CD4-positive, alpha-beta T cell treated with Interleukin-4 for 1 hour (primary cell): ENCODE results near the gene SPATA9.
A peak's percentile ranks its signal among the peaks of the same experiment; 100 is the strongest.
"Not testable (repeated sequence)": the region's sequence is repeated elsewhere in the genome, so short reads cannot be mapped to it uniquely, and the experiment has no call there.

Experiments
- DNase-seq, 2 donors: peaks; one replicate each; pipeline ENCODE4 v3.0.0-alpha.2; 2020 to 2022

SPATA9 gene

GRCh38 chr5:95641741-95642220 is 41.0 kb downstream of the SPATA9 start:
- no peak for DNase-seq

- no peak for DNase-seq
Observed at GRCh38 chr5:95638632-95639031, 44.2 kb downstream of the SPATA9 start.

DNA sequence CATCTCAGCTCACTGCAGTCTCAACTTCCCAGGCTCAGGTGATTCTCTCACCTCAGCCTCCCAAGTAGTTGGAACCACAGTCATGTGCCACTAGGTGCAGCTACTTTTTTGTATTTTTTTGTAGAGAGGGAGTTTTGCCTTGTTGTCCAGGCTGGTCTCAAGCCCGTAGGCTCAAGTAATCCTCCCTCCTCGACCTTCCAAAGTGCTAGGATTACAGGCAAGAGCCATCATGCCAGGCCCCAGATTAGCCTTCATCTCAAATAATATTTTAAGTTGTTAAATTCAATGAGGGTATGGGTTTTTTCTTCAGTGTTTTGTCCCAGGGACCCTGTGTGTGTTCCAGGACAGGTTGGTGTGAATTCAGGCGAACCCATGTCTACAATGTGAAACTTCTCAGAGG is 48.7 kb downstream of the SPATA9 start:
- no peak for DNase-seq

- no peak for DNase-seq
Observed at GRCh38 chr5:95633671-95634070, 49.1 kb downstream of the SPATA9 start.

GRCh38 chr5:95632942-95633341 is 49.8 kb downstream of the SPATA9 start:
- not testable (repeated sequence) for DNase-seq

DNA sequence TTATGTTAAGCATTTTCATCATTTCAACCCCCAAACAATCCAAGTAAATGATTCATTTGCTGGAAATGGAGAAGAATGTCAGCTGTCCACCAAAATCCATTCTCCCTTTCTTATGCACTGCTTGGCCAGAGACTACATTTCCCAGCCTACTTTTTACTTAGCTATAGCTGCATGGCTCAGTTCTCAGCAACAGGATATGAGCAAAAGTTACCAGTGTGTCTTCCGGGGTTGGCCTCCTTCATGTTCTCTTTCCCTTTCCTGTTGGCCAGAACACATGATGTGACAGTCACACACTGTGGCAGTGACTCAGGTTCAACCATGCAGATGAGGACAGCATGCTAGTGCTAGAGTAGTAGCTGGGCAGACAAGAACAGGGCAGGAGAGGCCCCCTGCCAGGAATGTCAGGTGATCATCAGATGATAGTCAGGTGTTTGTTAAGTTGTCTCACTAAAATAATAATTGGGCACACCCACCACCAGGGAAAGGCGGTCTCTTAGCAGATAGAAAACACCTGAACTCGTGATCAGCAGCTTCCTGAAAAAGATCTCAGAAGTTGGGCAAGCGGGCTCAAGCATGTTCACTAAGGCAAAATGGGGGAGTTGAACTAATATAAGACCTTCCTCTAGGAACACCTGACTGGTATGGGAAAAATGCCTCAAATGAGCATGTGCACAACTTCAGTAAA is 50.7 kb downstream of the SPATA9 start:
- peak; percentile 74 to 85 for DNase-seq

GRCh38 chr5:95631255-95631958 is 51.4 kb downstream of the SPATA9 start:
- DNase-seq, result no peak

DNA sequence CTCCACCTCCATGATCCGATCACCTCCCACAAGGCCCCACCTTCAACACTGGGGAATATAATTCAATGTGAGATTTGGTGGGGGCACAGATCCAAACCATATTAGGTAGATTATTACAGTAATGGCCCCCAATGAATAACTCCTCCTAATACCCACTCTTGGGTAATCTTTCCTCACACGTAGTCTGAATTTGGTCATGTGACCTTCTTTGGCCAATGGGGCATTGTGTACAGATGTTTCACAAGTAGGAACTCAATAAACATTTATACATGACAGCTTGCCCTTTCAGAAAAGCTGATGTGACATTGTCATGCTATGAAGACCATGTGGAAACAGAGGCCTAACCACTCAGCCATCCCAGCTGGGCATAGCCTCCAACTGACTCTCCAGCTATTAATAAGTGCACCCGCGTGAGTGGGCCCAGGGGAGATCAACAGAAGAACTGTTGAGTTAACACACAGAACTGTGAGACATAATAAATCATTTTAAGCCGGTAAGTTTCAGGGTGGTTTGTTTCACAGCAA is 52.3 kb downstream of the SPATA9 start:
- no peak for DNase-seq

GRCh38 chr5:95628933-95629332 is 53.9 kb downstream of the SPATA9 start:
- no peak for DNase-seq

DNA sequence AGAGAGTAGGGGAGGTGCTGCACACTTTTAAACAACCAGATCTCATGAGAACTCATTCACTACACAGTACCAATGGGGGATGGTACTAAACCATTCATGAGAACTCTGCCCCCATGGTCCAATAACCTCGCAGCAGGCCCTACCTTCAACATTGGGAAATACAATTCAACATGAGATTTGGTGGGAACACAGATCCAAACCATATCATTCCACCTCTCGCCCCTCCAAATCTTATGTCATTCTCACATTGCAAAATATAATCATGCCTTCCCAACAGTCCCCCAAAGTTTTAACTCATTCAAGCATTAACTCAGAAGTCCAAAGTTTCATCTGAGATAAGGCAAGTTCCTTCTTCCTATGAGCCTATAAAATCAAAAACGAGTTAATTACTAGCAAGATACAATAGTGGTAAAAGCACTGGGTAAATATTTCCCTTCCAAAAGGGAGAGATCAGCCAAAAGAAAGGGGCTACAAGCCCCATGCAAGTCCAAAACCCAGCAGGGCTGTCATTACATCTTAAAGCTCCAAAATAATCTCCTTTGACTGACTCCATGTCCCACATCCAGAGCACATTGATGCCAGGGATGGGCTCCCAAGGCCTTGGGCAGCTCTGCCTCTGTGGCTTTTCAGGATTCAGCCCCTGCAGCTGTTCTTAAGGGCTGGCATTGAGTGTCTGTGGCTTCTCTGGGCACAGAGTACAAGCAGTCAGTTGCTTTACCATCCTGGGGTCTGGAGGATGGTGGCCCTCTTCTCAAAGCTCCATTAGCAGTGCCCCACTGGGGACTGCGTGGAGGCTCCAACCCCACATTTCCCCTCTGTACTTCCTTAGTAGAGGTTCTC is 54.6 kb downstream of the SPATA9 start:
- DNase-seq, result no peak

GRCh38 chr5:95626701-95627100 is 56.1 kb downstream of the SPATA9 start:
- no peak for DNase-seq

- DNase-seq, result no peak
Observed at GRCh38 chr5:95624368-95624767, 58.4 kb downstream of the SPATA9 start.

DNA sequence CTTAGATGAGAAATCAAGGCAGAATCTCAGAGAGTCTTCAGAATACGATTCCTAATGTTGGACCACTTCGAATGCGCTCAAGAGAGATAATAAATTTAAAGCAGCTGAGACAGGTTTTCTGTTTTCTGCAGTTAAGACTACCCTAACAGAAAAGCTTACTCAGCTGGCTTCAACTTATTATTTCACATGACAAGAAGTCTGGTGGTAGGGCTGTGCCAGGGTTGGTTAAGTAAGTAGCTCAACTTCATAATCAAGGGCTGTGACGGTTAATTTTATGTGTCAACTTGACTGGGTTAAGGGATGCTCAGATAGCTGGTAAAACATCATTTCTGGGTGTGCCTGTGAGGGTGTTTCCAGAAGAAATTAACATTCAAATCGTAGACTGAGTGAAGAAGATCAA is 59.1 kb downstream of the SPATA9 start:
- no peak for DNase-seq

DNA sequence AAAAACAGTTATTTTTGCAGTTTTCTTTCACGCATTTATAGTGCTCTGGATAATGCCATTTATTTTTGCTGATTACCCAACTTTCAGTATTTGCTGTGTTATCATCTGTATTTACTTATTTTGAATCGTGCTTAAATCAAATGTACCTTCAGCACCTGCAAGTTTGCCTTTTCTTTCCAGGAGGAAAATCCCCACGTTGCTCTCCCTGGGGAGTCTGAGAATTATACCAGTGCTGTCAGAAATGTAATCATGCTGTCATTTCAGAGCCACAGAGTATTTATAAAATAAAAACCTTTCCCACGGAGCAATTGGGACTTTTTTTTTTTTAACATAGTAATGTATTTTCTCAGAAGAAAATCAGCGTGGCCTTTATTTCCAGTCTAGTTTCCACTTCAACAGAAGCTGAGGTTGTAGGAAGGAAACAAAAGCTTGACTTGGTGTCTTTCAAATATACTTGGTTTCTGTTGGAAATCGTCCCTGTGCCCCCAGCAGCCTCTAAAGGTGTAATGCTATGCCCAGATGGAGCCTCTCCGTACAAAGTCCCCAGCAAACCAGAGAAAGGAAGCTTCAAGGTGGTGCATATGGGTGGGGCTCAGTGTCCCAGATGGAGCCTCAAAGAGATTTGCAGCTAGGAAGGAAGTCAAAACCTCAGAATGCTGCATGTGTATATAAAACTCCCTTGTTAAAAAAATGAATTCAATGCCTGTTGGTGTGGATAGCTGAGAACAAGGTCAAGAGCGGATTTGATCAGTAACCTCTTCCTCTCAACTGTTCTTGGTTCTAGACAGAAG is 60.8 kb downstream of the SPATA9 start:
- DNase-seq, result peak; percentile 15 to 70

DNA sequence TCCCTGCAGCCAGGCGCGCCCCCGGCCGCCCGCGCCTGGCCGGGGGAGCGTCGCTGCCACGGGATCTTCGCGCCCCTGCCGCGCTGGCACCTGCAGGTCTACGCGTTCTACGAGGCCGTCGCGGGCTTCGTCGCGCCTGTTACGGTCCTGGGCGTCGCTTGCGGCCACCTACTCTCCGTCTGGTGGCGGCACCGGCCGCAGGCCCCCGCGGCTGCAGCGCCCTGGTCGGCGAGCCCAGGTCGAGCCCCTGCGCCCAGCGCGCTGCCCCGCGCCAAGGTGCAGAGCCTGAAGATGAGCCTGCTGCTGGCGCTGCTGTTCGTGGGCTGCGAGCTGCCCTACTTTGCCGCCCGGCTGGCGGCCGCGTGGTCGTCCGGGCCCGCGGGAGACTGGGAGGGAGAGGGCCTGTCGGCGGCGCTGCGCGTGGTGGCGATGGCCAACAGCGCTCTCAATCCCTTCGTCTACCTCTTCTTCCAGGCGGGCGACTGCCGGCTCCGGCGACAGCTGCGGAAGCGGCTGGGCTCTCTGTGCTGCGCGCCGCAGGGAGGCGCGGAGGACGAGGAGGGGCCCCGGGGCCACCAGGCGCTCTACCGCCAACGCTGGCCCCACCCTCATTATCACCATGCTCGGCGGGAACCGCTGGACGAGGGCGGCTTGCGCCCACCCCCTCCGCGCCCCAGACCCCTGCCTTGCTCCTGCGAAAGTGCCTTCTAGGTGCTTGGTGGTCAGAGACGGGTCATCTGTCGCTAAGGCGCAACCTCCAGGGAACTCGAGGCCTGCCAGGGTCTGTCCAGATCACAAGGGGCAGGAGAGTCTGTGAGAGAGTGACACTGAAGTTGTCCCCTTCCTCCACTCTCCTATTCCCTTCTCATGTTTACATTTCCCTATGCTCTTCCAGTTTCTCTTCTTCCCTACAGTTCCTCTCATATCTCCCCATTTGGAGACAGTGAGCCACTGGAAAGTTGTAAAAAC is 61.6 kb downstream of the SPATA9 start:
- DNase-seq, result peak; percentile 20 to 33

GRCh38 chr5:95620030-95620869 is 62.5 kb downstream of the SPATA9 start, which contains the start of gene GPR150:
TSS of gene GPR150 (plus strand) at chr5:95620087. CDS start at chr5:95620276, 189 bp downstream.
- DNase-seq, result peak; percentile 57 to 60

DNA sequence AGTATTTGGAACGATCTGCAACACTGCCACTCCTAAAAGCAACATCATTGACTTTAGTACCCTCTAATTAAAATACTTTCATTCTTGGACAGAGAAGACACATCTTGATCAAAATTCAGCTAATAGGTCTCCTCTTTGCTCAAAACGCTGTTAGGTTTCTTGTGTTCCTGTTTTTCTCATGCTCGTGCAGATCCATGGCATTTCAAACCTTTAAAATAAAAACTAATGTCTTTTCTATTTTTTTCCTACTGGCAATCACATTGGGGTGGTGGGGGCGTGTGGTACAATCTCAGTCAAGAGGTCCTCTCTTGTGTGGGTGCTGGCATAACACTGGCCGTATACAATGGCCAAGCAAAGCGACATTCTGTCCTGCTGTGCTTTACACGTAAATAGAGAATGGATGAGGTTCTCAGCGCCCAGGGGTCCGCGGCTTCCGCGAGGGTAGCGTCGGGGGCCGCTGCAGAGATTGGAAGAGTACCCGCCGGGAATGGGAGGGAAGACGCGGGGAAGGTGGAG is 63.2 kb downstream of the SPATA9 start:
- DNase-seq, result no peak

DNA sequence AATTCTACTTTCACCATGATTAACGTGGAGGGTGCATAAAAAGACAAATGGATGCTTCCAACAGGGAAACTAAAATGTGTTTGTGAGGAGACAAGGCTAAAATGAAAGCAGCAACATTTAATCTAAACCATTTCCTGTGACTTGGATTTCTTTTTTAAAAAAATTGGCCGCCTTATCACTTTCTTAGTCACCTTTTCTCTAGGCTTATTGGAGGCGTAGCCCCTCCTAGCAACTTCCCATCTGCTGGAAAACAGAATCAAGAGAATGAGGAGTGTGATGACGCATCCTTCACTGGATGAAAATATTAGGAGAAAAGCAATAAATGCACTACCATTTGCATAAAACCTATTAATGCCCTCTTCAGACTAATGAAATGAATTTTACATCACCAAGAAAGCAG is 63.7 kb downstream of the SPATA9 start:
- DNase-seq, result no peak

GRCh38 chr5:95617057-95617456 is 65.7 kb downstream of the SPATA9 start:
- no peak for DNase-seq

DNA sequence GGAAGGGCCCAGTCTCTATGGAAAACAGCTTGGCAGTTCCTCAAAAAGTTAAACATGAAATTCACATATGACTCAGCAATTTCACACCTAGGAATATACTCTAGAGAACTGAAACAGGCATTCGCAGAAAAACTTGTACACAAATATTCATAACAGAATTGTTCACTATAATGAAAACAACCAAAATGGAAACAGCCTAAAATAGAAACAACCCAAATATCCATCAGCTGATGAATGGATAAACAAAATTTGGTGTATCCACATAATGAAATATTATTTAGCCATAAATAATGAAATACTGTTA is 67.7 kb downstream of the SPATA9 start:
- DNase-seq, result no peak
